BLaER1 treated with 17β-estradiol and CSF1 and Interleukin-3, amounts not matched to agents 10 nM and 100 nM (cell line): ENCODE data around the gene SPATA24.
"Not testable (repeated sequence)": the region's sequence is repeated elsewhere in the genome, so short reads cannot be mapped to it uniquely, and the experiment has no call there.

ENCODE experiments used
- H3K27ac ChIP-seq, 11 experiments: shearing (Covaris generic); formaldehyde crosslinking; 2 replicates each; pipeline ENCODE4 v1.8.1; 2022
- H3K27me3 ChIP-seq, 11 experiments: shearing (Covaris generic); formaldehyde crosslinking; 2 replicates each; pipeline ENCODE4 v1.8.1; 2022
- H3K36me3 ChIP-seq, 11 experiments: shearing (Covaris generic); formaldehyde crosslinking; 2 replicates each; pipeline ENCODE4 v1.8.1; 2022
- H3K4me1 ChIP-seq, 10 experiments: shearing (Covaris generic); formaldehyde crosslinking; 2 replicates each; pipeline ENCODE4 v1.8.1; 2022
- H3K4me2 ChIP-seq, 11 experiments: shearing (Covaris generic); formaldehyde crosslinking; 2 replicates each; pipeline ENCODE4 v1.8.1; 2022
- H3K4me3 ChIP-seq, 10 experiments: shearing (Covaris generic); formaldehyde crosslinking; 2 replicates each; pipeline ENCODE4 v1.8.1; 2022
- H3K9ac ChIP-seq, 11 experiments: shearing (Covaris generic); formaldehyde crosslinking; 2 replicates each; pipeline ENCODE4 v1.8.1; 2022
- H3K9me3 ChIP-seq, 11 experiments: shearing (Covaris generic); formaldehyde crosslinking; replicated peaks in 1 of 11; 2 replicates each; pipeline ENCODE4 v1.8.1; 2022
- H4K20me1 ChIP-seq, 11 experiments: shearing (Covaris generic); formaldehyde crosslinking; 2 replicates each; pipeline ENCODE4 v1.8.1; 2022
- Cebpa-rat ChIP-seq, 11 experiments: shearing (Covaris generic); IDR thresholded peaks; 2 replicates each; pipeline ENCODE4 v1.8.1; 2022

The SPATA24 gene

DNA sequence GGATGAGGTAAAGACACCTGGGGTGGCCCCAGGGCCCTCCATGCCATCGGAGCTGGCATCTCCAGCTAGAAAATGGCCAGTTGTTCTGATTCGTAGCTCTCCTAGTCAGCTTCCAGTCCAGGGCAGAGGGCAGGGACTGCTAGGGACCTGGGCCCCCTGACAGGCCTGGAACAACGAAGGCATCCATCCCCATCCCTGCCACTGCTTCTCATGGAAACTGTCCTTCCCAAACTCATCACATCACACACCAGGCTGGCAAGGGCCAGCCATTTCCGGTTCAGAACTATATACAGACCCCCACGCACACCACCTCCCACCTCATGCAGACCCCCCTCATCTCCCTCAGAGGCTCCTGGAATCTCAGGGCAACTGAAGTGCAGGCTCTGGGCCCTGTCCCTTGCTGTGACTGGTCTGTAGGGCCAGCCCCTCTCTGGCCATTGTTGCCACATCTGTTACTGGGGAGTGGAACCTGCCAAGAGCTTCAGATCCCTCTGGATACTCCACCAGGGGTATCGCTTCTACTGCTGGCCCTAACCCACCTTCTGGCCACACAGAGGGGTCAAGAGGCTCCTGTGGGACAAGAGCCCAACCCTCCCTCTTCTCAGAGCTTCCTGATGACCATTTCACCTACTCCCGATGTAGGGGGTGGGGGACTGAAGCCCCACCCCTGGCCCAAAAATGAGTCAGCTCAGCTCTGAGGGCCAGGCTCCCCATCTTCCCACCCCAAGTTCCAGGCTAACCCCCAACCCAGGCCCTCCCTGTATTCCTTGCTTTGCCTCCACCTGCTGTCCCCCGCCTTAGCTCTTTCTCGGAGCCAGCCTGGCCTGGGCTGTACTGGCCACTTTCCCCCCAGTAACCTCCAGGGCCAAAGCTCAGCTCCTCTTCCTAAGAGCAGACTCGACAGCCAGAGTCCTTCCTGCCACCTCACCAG, 13.0 kb downstream of the SPATA24 start:
- H3K4me2 ChIP-seq: peak overlapping the region; percentile 90 to 99 (median 97)
- peak overlapping the region; percentile 66 to 100 (median 99) for H3K27ac ChIP-seq
- no peak for TF ChIP-seq Cebpa-rat (IDR thresholded peaks at IDR 0.05)
- H4K20me1 ChIP-seq: peaks cover 0 to 17% (median 17%) of the 10 kb centered on the region in 11 experiments; a peak in 18 of 22 replicates
- H3K36me3 ChIP-seq: peaks cover 0 to 25% (median 15%) of the 10 kb centered on the region in 11 experiments; a peak in 15 of 22 replicates
- no peaks in the 10 kb centered on the region for H3K27me3 ChIP-seq
- peak overlapping the region; percentile 63 to 86 (median 76) for H3K4me3 ChIP-seq
- H3K9ac ChIP-seq: peak overlapping the region; percentile 81 to 98 (median 95)
- no peaks in the 10 kb centered on the region for H3K9me3 ChIP-seq
- peaks cover 59 to 87% (median 76%) of the 10 kb centered on the region in 10 experiments for H3K4me1 ChIP-seq

DNA sequence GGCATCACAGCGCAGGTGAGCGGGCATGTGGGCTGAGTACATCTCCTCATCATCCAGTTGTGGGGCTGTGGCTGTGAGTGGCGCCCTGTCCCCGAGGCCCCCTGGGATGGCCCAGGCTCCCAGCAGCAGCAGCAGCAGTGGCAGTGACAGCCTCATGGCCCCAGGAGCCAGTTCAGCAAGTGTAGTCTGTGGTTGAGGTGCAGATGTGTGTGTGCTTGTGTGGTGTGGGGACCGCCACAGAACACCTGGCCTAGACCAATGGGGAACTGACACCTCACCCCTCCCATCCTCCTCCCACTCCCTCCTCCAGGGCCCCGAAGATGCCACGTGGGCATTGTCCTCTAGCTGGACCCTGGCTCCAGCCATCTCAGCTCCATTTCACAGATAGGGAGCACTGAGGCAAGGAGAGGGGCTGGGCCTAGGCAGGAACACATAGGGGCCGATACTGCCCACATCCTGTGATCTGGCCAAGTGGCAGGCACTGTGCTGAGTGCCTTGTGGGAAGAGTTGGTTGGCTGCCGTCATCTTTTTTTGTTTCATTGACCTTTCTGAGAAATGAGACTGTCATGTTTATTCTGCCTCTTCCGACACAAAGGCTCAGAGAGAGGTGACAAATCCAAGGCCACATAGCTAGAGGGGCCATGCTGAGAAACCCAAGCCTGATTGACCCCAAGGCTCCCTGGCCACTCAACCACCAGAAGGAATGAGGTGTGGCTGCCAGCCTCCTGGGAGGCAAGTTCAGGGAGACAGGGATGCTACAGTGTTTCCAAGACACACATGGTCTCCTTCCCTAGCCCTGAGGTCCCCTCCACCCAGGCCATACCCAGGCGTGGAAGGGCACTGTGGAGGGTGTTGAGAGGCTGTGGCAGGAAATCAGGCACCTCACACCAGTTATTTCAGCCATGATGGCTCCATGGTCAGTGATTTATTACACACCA, 13.9 kb downstream of the SPATA24 start, which contains the start of gene MZB1:
Gene MZB1, minus strand, starts transcription at position 213 of the 938 bp plus-strand sequence. Its CDS starts 57 bp downstream, at position 156.
- Histone ChIP-seq H3K27ac (peak within 1 kb of the TSS; percentile 44 to 100 (median 99); a peak in 21 of 22 replicates), H3K4me1 (peaks cover 59 to 87% (median 76%) of the 10 kb centered on the region in 10 experiments), H3K9ac (peak within 1 kb of the TSS; percentile 65 to 98 (median 95); a peak in 21 of 22 replicates), H3K36me3 (peaks cover 0 to 16% (median 5%) of the 10 kb centered on the region in 11 experiments; a peak in 10 of 22 replicates), H4K20me1 (peaks cover 0 to 8% (median 8%) of the 10 kb centered on the region in 11 experiments; a peak in 18 of 22 replicates), H3K4me2 (peak within 1 kb of the TSS; percentile 90 to 99 (median 97)), H3K4me3 (peak within 1 kb of the TSS; percentile 30 to 86 (median 76)), H3K9me3 (no peaks in the 10 kb centered on the region), H3K27me3 (no peaks in the 10 kb centered on the region)
- no peak for TF ChIP-seq Cebpa-rat (IDR thresholded peaks at IDR 0.05)

- Histone ChIP-seq H4K20me1 (peaks cover 0 to 11% (median 0%) of the 10 kb centered on the region in 11 experiments; a peak in 3 of 22 replicates), H3K4me3 (peak overlapping the region; percentile 30 to 81 (median 74)), H3K27ac (peak overlapping the region; percentile 44 to 100 (median 99); a peak in 21 of 22 replicates), H3K9ac (peak overlapping the region; percentile 56 to 98 (median 95); a peak in 21 of 22 replicates), H3K36me3 (peaks cover 0 to 11% (median 0%) of the 10 kb centered on the region in 11 experiments; a peak in 5 of 22 replicates), H3K4me2 (peak overlapping the region; percentile 90 to 99 (median 97)), H3K9me3 (no peaks in the 10 kb centered on the region), H3K27me3 (no peaks in the 10 kb centered on the region), H3K4me1 (peaks cover 68 to 89% (median 83%) of the 10 kb centered on the region in 10 experiments)
- peak in 3 of 11 experiments; percentile 28 to 74 (median 52); a peak in 3 of 22 replicates for TF ChIP-seq Cebpa-rat (IDR thresholded peaks at IDR 0.05)
Measured at GRCh38 chr5:139388198-139388821, 15.6 kb downstream of the SPATA24 start.

GRCh38 chr5:139387611-139388197, 16.2 kb downstream of the SPATA24 start:
- H3K9ac ChIP-seq: peak overlapping the region; percentile 56 to 98 (median 95); a peak in 21 of 22 replicates
- TF ChIP-seq Cebpa-rat (IDR thresholded peaks at IDR 0.05): no peak
- H4K20me1 ChIP-seq: peaks cover 0 to 11% (median 0%) of the 10 kb centered on the region in 11 experiments; a peak in 3 of 22 replicates
- H3K4me1 ChIP-seq: peaks cover 74 to 92% (median 89%) of the 10 kb centered on the region in 10 experiments
- peak overlapping the region; percentile 90 to 99 (median 97) for H3K4me2 ChIP-seq
- H3K9me3 ChIP-seq: no peaks in the 10 kb centered on the region
- H3K4me3 ChIP-seq: peak overlapping the region; percentile 30 to 81 (median 74); a peak in 18 of 20 replicates
- peaks cover 0 to 11% (median 0%) of the 10 kb centered on the region in 11 experiments; a peak in 5 of 22 replicates for H3K36me3 ChIP-seq
- H3K27ac ChIP-seq: peak overlapping the region; percentile 44 to 100 (median 99); a peak in 21 of 22 replicates
- H3K27me3 ChIP-seq: no peaks in the 10 kb centered on the region

DNA sequence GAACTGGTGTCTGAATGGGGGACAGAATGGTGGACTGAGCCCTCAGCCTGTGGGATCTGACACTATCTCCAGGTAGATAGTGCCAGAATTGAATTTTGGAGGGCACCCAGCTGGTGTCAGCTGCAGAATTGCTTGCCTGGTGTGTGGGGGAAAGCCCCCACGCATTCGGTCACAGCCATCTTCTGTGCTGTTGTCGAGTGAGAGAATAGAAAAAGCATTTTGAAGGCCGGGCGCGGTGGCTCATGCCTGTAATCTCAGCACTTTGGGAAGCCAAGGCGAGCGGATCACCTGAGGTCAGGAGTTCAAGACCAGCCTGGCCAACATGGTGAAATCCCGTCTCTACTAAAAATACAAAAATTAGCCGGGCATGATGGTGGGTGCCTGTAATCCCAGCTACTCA, 16.9 kb downstream of the SPATA24 start:
- H3K27ac ChIP-seq: peak overlapping the region in 9 of 11 experiments; percentile 89 to 100 (median 99); a peak in 17 of 22 replicates
- H3K4me2 ChIP-seq: peak overlapping the region in 10 of 11 experiments; percentile 32 to 99 (median 98); a peak in 19 of 22 replicates
- H3K36me3 ChIP-seq: peaks cover 0 to 11% (median 0%) of the 10 kb centered on the region in 11 experiments; a peak in 5 of 22 replicates
- peak overlapping the region in 7 of 10 experiments; percentile 70 to 81 (median 76); a peak in 14 of 20 replicates for H3K4me3 ChIP-seq
- peak overlapping the region in 8 of 11 experiments; percentile 91 to 98 (median 96); a peak in 16 of 22 replicates for H3K9ac ChIP-seq
- peaks cover 0 to 11% (median 0%) of the 10 kb centered on the region in 11 experiments; a peak in 3 of 22 replicates for H4K20me1 ChIP-seq
- H3K4me1 ChIP-seq: peaks cover 82 to 99% (median 95%) of the 10 kb centered on the region in 10 experiments
- H3K27me3 ChIP-seq, H3K9me3 ChIP-seq: not testable (repeated sequence)

DNA sequence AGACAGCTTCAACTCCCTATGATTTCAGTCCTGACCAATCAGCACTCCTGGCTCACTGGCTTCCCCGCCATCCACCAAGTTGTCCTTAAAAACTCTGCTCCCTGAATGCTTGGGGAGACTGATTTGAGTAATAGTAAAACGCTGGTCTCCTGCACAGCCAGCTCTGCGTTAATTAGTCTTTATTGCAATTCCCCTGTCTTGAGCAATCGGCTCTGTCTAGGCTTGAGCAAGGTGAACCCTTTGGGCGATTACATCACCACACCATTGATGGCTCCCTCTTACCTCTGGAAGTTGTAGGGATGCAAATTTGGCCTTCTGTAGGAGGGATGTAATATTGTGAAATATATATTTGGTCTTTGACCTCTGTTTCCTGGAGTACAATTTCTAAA, 17.8 kb downstream of the SPATA24 start:
- Histone ChIP-seq H3K9me3 (no peaks in the 10 kb centered on the region), H4K20me1 (peaks cover 0 to 11% (median 0%) of the 10 kb centered on the region in 11 experiments; a peak in 3 of 22 replicates), H3K4me1 (peaks cover 83 to 100% (median 95%) of the 10 kb centered on the region in 10 experiments), H3K27me3 (no peaks in the 10 kb centered on the region), H3K4me3 (peak overlapping the region in 7 of 10 experiments; percentile 63 to 81 (median 76); a peak in 13 of 20 replicates), H3K9ac (peak overlapping the region in 8 of 11 experiments; percentile 91 to 98 (median 96); a peak in 17 of 22 replicates), H3K4me2 (peak overlapping the region; percentile 90 to 99 (median 97)), H3K27ac (peak overlapping the region in 9 of 11 experiments; percentile 80 to 100 (median 99); a peak in 17 of 22 replicates), H3K36me3 (peaks cover 0 to 11% (median 0%) of the 10 kb centered on the region in 11 experiments; a peak in 5 of 22 replicates)
- peak in 8 of 11 experiments; percentile 45 to 90 (median 68); a peak in 12 of 22 replicates for TF ChIP-seq Cebpa-rat (IDR thresholded peaks at IDR 0.05)
